ENCODE measurements around the gene ADAMTSL4.

DNA sequence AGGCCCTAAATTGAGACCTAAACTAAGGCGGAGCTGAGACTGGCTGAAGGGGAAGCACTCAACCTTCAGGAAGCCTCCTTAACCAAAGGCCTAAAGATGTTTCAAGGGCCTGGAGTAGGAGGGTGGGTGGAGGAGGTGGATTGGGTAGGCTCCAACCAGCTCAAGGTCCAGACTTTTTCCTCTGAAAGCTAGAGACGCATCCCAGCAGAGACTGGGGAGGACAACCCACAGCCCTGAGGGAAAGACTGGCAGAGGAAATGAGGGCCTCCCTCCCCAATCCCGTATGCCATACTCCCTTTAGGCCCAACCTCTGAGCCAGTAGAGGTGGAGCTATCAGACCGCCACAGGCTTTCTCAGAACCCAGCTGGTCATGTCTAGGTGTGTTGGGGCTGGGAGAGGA lies 40.2 kb upstream of the ADAMTSL4 start:
- no peak for TF ChIP-seq EZH2 (IDR thresholded peaks at IDR 0.05; ENCODE audit: low read length, missing control alignments)
- TF ChIP-seq, protein P1, sequence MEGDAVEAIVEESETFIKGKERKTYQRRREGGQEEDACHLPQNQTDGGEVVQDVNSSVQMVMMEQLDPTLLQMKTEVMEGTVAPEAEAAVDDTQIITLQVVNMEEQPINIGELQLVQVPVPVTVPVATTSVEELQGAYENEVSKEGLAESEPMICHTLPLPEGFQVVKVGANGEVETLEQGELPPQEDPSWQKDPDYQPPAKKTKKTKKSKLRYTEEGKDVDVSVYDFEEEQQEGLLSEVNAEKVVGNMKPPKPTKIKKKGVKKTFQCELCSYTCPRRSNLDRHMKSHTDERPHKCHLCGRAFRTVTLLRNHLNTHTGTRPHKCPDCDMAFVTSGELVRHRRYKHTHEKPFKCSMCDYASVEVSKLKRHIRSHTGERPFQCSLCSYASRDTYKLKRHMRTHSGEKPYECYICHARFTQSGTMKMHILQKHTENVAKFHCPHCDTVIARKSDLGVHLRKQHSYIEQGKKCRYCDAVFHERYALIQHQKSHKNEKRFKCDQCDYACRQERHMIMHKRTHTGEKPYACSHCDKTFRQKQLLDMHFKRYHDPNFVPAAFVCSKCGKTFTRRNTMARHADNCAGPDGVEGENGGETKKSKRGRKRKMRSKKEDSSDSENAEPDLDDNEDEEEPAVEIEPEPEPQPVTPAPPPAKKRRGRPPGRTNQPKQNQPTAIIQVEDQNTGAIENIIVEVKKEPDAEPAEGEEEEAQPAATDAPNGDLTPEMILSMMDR (conservative IDR thresholded peaks at IDR 0.05 in 1 of 2, IDR thresholded peaks at IDR 0.05 in 1 of 2; ENCODE audit: low read depth in 1 of 2, low read length in 2 of 2), result no peak

Measured in fibroblast of lung (primary cell).